ENCODE measurements around the gene ABHD16B. TPM values are rescaled to one million over a fixed set of nuclear protein-coding genes. Genes with fewer than 3 reads are reported as not detected.
A peak's percentile ranks its signal among the peaks of the same experiment; 100 is the strongest.

Gene ABHD16B
- total RNA-seq, 1 donor = not detected

- H3K27me3 ChIP-seq (ENCODE audit: insufficient read depth, low read length) = no peaks in the 10 kb centered on the region
- H3K79me2 ChIP-seq (ENCODE audit: insufficient read depth, low read length) = peaks cover 96% of the 10 kb centered on the region
- no peaks in the 10 kb centered on the region for H3K4me1 ChIP-seq (ENCODE audit: insufficient read depth, low read length)
- no peak overlapping the region for H2AFZ ChIP-seq (ENCODE audit: low read length)
- H3K27ac ChIP-seq (ENCODE audit: low read depth, low read length) = no peak overlapping the region
- peaks cover 13% of the 10 kb centered on the region for H3K36me3 ChIP-seq (ENCODE audit: insufficient read depth, low read length)
- DNase-seq (ENCODE audit: insufficient read length, low spot score, missing footprints) = peak; percentile 3
- no peak overlapping the region for H3K4me3 ChIP-seq (ENCODE audit: insufficient read depth, low read length)
- no peak overlapping the region for H3K4me2 ChIP-seq (ENCODE audit: insufficient read depth, low read length)
- no peak for TF ChIP-seq CTCF (IDR thresholded peaks at IDR 0.05; ENCODE audit: extremely low read depth, low read depth, low read length)
- no peaks in the 10 kb centered on the region for H3K9me3 ChIP-seq (ENCODE audit: low read depth, low read length)
- H4K20me1 ChIP-seq (ENCODE audit: insufficient read depth, low read length) = peaks cover 74% of the 10 kb centered on the region
These were observed 42.7 kb downstream of the ABHD16B start for GRCh38 chr20:63903796-63904561.

- peaks cover 13% of the 10 kb centered on the region for H3K36me3 ChIP-seq (ENCODE audit: insufficient read depth, low read length)
- no peak for TF ChIP-seq CTCF (IDR thresholded peaks at IDR 0.05; ENCODE audit: extremely low read depth, low read depth, low read length)
- H3K4me2 ChIP-seq (ENCODE audit: insufficient read depth, low read length) = no peak overlapping the region
- H2AFZ ChIP-seq (ENCODE audit: low read length) = no peak overlapping the region
- H3K4me3 ChIP-seq (ENCODE audit: insufficient read depth, low read length) = no peak overlapping the region
- H3K27ac ChIP-seq (ENCODE audit: low read depth, low read length) = no peak overlapping the region
- peaks cover 7% of the 10 kb centered on the region for H3K4me1 ChIP-seq (ENCODE audit: insufficient read depth, low read length)
- H4K20me1 ChIP-seq (ENCODE audit: insufficient read depth, low read length) = peaks cover 79% of the 10 kb centered on the region
- H3K9me3 ChIP-seq (ENCODE audit: low read depth, low read length) = no peaks in the 10 kb centered on the region
- DNase-seq (ENCODE audit: insufficient read length, low spot score, missing footprints) = peak; percentile 48
- peaks cover 98% of the 10 kb centered on the region for H3K79me2 ChIP-seq (ENCODE audit: insufficient read depth, low read length)
- H3K27me3 ChIP-seq (ENCODE audit: insufficient read depth, low read length) = no peaks in the 10 kb centered on the region
These were observed 46.8 kb downstream of the ABHD16B start for GRCh38 chr20:63908008-63908682.

- no peak overlapping the region for H2AFZ ChIP-seq (ENCODE audit: low read length)
- H3K27me3 ChIP-seq (ENCODE audit: insufficient read depth, low read length) = no peaks in the 10 kb centered on the region
- peak overlapping the region; percentile 57 for H3K4me2 ChIP-seq (ENCODE audit: insufficient read depth, low read length)
- H3K36me3 ChIP-seq (ENCODE audit: insufficient read depth, low read length) = peaks cover 7% of the 10 kb centered on the region
- peaks cover 99% of the 10 kb centered on the region for H3K79me2 ChIP-seq (ENCODE audit: insufficient read depth, low read length)
- peaks cover 7% of the 10 kb centered on the region for H3K4me1 ChIP-seq (ENCODE audit: insufficient read depth, low read length)
- H3K9me3 ChIP-seq (ENCODE audit: low read depth, low read length) = no peaks in the 10 kb centered on the region
- H4K20me1 ChIP-seq (ENCODE audit: insufficient read depth, low read length) = peaks cover 83% of the 10 kb centered on the region
- no peak overlapping the region for H3K4me3 ChIP-seq (ENCODE audit: insufficient read depth, low read length)
- TF ChIP-seq CTCF (IDR thresholded peaks at IDR 0.05; ENCODE audit: extremely low read depth, low read depth, low read length) = no peak
- DNase-seq (ENCODE audit: insufficient read length, low spot score, missing footprints) = peak; percentile 88
- H3K27ac ChIP-seq (ENCODE audit: low read depth, low read length) = peak overlapping the region; percentile 51
These were observed 49.9 kb downstream of the ABHD16B start for GRCh38 chr20:63911176-63911575.

Small RNAs within 50 kb of the gene (small RNA-seq; reads per million reads assigned to genes)
- 0.97 reads per million, percentile 25 among the genes with 10 or more reads in this experiment for gene RNU1-134P

Other genes starting within 250 kb of the ABHD16B start
- 7.4 and 9.4 TPM in 2 replicates for gene GMEB2, start 234.4 kb upstream of the ABHD16B start, total RNA-seq
- 1.1 and 2.1 TPM in 2 replicates for gene STMN3, start 208.1 kb upstream of the ABHD16B start, total RNA-seq
- 10.9 and 11.8 TPM in 2 replicates for gene RTEL1, start 203.2 kb upstream of the ABHD16B start, total RNA-seq
- 2.1 and 2.9 TPM in 2 replicates for gene TNFRSF6B, start 164.8 kb upstream of the ABHD16B start, total RNA-seq
- gene ARFRP1, start 153.5 kb upstream of the ABHD16B start, total RNA-seq = 21.7 and 23.0 TPM in 2 replicates
- gene ZGPAT, start 153.5 kb upstream of the ABHD16B start, total RNA-seq = 15.6 and 18.8 TPM in 2 replicates
- 1.8 and 2.9 TPM in 2 replicates for gene LIME1, start 124.8 kb upstream of the ABHD16B start, total RNA-seq
- 27.5 and 29.5 TPM in 2 replicates for gene SLC2A4RG, start 121.7 kb upstream of the ABHD16B start, total RNA-seq
- gene ZBTB46, start 30.2 kb upstream of the ABHD16B start, total RNA-seq = under 0.01 and 0.36 TPM in 2 replicates
- gene TPD52L2, start 3.8 kb downstream of the ABHD16B start, total RNA-seq = 99.6 and 115 TPM in 2 replicates
- gene DNAJC5, start 33.6 kb downstream of the ABHD16B start, total RNA-seq = 41.5 and 53.9 TPM in 2 replicates
- gene UCKL1, start 94.9 kb downstream of the ABHD16B start, total RNA-seq = 21.0 and 23.9 TPM in 2 replicates
- gene ZNF512B, start 108.4 kb downstream of the ABHD16B start, total RNA-seq = 12.1 and 14.5 TPM in 2 replicates
- 0.59 and 1.4 TPM in 2 replicates for gene SAMD10, start 118.1 kb downstream of the ABHD16B start, total RNA-seq
- gene PRPF6, start 119.6 kb downstream of the ABHD16B start, total RNA-seq = 47.1 and 56.1 TPM in 2 replicates
- gene C20orf204, start 174.7 kb downstream of the ABHD16B start, total RNA-seq = 0.59 and 1.1 TPM in 2 replicates
- under 0.01 TPM in 2 replicates for gene SOX18, start 188.1 kb downstream of the ABHD16B start, total RNA-seq
- 28.9 and 31.5 TPM in 2 replicates for gene TCEA2, start 201.7 kb downstream of the ABHD16B start, total RNA-seq
- gene RGS19, start 218.0 kb downstream of the ABHD16B start, total RNA-seq = 5.3 and 6.9 TPM in 2 replicates
- 0.59 and 0.72 TPM in 2 replicates for gene OPRL1, start 218.6 kb downstream of the ABHD16B start, total RNA-seq
- gene LKAAEAR1, start 222.9 kb downstream of the ABHD16B start, total RNA-seq = 0.72 TPM in 1 of 2 replicates, not detected in the other
- not detected in 2 replicates for gene NPBWR2, start 246.1 kb downstream of the ABHD16B start, total RNA-seq